DND-41 (cell line): ENCODE results near the gene AUTS2.

Source experiments
- ATAC-seq: fragments of 200-7000 bp; cut with Tn5 transposase; 3 replicates; pipeline ENCODE4 v1.9.1; 2021; ENCODE audit warnings: low read depth; ENCODE audit not compliant: insufficient read depth
- DNase-seq: peaks from one replicate; pipeline ENCODE4 v3.0.0-alpha.2; 2020
- H2AFZ ChIP-seq: 2 replicates; pipeline ENCODE4 v1.6.0; 2012; ENCODE audit warnings: low read depth, low read length
- H3K27ac ChIP-seq: 2 replicates; pipeline ENCODE4 v1.5.1; 2012; ENCODE audit warnings: low read length, inconsistent platforms
- H3K27me3 ChIP-seq: fragments of 200-600 bp; sonication (generic); 2 replicates; pipeline ENCODE4 v1.6.0; 2012; ENCODE audit warnings: low read length, mild to moderate bottlenecking, inconsistent platforms; ENCODE audit not compliant: insufficient read depth, poor library complexity
- H3K36me3 ChIP-seq: 2 replicates; pipeline ENCODE4 v1.5.1; 2012; ENCODE audit warnings: low read length, inconsistent platforms; ENCODE audit not compliant: insufficient read depth
- H3K4me1 ChIP-seq: 2 replicates; pipeline ENCODE4 v1.5.1; 2012; ENCODE audit warnings: mild to moderate bottlenecking, low read length; ENCODE audit not compliant: insufficient read depth
- H3K4me2 ChIP-seq: 2 replicates; pipeline ENCODE4 v1.6.0; 2012; ENCODE audit warnings: mild to moderate bottlenecking, moderate library complexity, low read length, inconsistent platforms; ENCODE audit not compliant: insufficient read depth
- H3K4me3 ChIP-seq, 2 experiments: fragments of 200-600 bp in 1 of 2; shearing (Covaris generic) in 1 of 2; 2 replicates each; pipeline ENCODE4 v1.5.1; 2012 to 2016; ENCODE audit warnings: inconsistent platforms in 2 of 2, low read length in 2 of 2, mild to moderate bottlenecking in 2 of 2, low read depth in 1 of 2, moderate library complexity in 1 of 2
- H3K79me2 ChIP-seq: 2 replicates; pipeline ENCODE4 v1.6.0; 2012; ENCODE audit warnings: low read length, inconsistent platforms; ENCODE audit not compliant: insufficient read depth
- H3K9ac ChIP-seq: 2 replicates; pipeline ENCODE4 v1.6.0; 2012; ENCODE audit warnings: low read depth, mild to moderate bottlenecking, inconsistent platforms, low read length, moderate library complexity
- H3K9me3 ChIP-seq: 2 replicates; pipeline ENCODE4 v1.5.1; 2012; ENCODE audit warnings: low read length, moderate library complexity, mild to moderate bottlenecking, inconsistent platforms; ENCODE audit not compliant: insufficient read depth, severe bottlenecking
- H4K20me1 ChIP-seq: 2 replicates; pipeline ENCODE4 v1.6.0; 2012; ENCODE audit warnings: low read length; ENCODE audit not compliant: insufficient read depth
- CTCF ChIP-seq: IDR thresholded peaks from 2 replicates; pipeline ENCODE4 v1.5.1; 2012; ENCODE audit warnings: borderline replicate concordance, low read length, moderate library complexity, mild to moderate bottlenecking; ENCODE audit not compliant: poor library complexity, severe bottlenecking; ENCODE audit errors: extremely low read depth
- EZH2 ChIP-seq: IDR thresholded peaks from 3 replicates; pipeline ENCODE4 v1.6.1; 2012; ENCODE audit warnings: borderline replicate concordance, low read depth, mild to moderate bottlenecking, moderate library complexity, low read length, inconsistent platforms; ENCODE audit not compliant: severe bottlenecking

AUTS2 gene

GRCh38 chr7:70707823-70708243, 1109.6 kb downstream of the AUTS2 start:
- no peak overlapping the region for H3K9ac ChIP-seq
- DNase-seq (no peak), ATAC-seq (no peak)
- H3K4me2 ChIP-seq = no peak overlapping the region
- H4K20me1 ChIP-seq = peaks cover 74% of the 10 kb centered on the region
- no peak overlapping the region for H2AFZ ChIP-seq
- no peaks in the 10 kb centered on the region for H3K9me3 ChIP-seq
- H3K27ac ChIP-seq = no peak overlapping the region
- H3K4me1 ChIP-seq = no peaks in the 10 kb centered on the region
- H3K4me3 ChIP-seq = no peak overlapping the region
- no peak for TF ChIP-seq EZH2
- no peak for TF ChIP-seq CTCF
- no peaks in the 10 kb centered on the region for H3K27me3 ChIP-seq
- H3K36me3 ChIP-seq = peaks cover 59% of the 10 kb centered on the region
- peaks cover 98% of the 10 kb centered on the region for H3K79me2 ChIP-seq

GRCh38 chr7:70710011-70710480, 1111.8 kb downstream of the AUTS2 start:
- Histone ChIP-seq H3K4me3 (no peak overlapping the region), H3K9me3 (no peaks in the 10 kb centered on the region), H3K27ac (no peak overlapping the region), H3K27me3 (no peaks in the 10 kb centered on the region), H3K79me2 (peaks cover 97% of the 10 kb centered on the region), H3K4me2 (no peak overlapping the region), H3K36me3 (peaks cover 49% of the 10 kb centered on the region), H3K9ac (no peak overlapping the region), H2AFZ (no peak overlapping the region), H3K4me1 (no peaks in the 10 kb centered on the region), H4K20me1 (peaks cover 75% of the 10 kb centered on the region)
- TF ChIP-seq EZH2 (no peak), CTCF (no peak)
- ATAC-seq = peak; percentile 52; the same call in 1 of the 3 replicates
- no peak for DNase-seq

GRCh38 chr7:70710651-70711050, 1112.4 kb downstream of the AUTS2 start:
- Histone ChIP-seq H3K36me3 (peaks cover 43% of the 10 kb centered on the region), H2AFZ (no peak overlapping the region), H3K27me3 (no peaks in the 10 kb centered on the region), H4K20me1 (peaks cover 75% of the 10 kb centered on the region), H3K9me3 (no peaks in the 10 kb centered on the region), H3K79me2 (peaks cover 97% of the 10 kb centered on the region), H3K27ac (no peak overlapping the region), H3K4me1 (no peaks in the 10 kb centered on the region), H3K4me3 (no peak overlapping the region), H3K9ac (no peak overlapping the region), H3K4me2 (no peak overlapping the region)
- ATAC-seq (no peak), DNase-seq (no peak)
- TF ChIP-seq EZH2 = no peak
- no peak for TF ChIP-seq CTCF

GRCh38 chr7:70711452-70711851, 1113.2 kb downstream of the AUTS2 start:
- Histone ChIP-seq H3K4me2 (no peak overlapping the region), H3K4me3 (no peak overlapping the region), H3K27ac (no peak overlapping the region), H3K4me1 (no peaks in the 10 kb centered on the region), H3K79me2 (peaks cover 94% of the 10 kb centered on the region), H3K9ac (no peak overlapping the region), H3K36me3 (peaks cover 37% of the 10 kb centered on the region), H3K27me3 (no peaks in the 10 kb centered on the region), H4K20me1 (peaks cover 71% of the 10 kb centered on the region), H2AFZ (no peak overlapping the region), H3K9me3 (no peaks in the 10 kb centered on the region)
- no peak for TF ChIP-seq CTCF
- no peak for DNase-seq
- ATAC-seq = no peak
